Gastrocnemius medialis (tissue), 4 donors: ENCODE measurements around the gene PFKFB4. TPM values are rescaled to one million over a fixed set of nuclear protein-coding genes. Genes with fewer than 3 reads are reported as not detected.

Experiments used
- ATAC-seq, 2 donors: fragments of 150-250 bp; one replicate each; pipeline ENCODE4 v1.9.1; 2016
- DNase-seq, 2 donors: peaks; one replicate each; pipeline ENCODE4 v3.0.0-alpha.2; 2019
- H3K27ac ChIP-seq, 4 donors: fragments of 200-600 bp; sonication (generic); 1 replicate in 1 of 4; 2 replicates in 3 of 4; pipeline ENCODE4 v1.5.1; 2016 to 2018; ENCODE audit warnings: mild to moderate bottlenecking in 2 of 4, moderate library complexity in 1 of 4
- H3K27me3 ChIP-seq, 3 donors: fragments of 200-600 bp; sonication (generic) in 2 of 3; 1 replicate in 1 of 3; 2 replicates in 2 of 3; pipeline versions ENCODE4 v1.5.1 to v1.6.0; 2016 to 2019; ENCODE audit warnings: mild to moderate bottlenecking in 1 of 3, moderate library complexity in 1 of 3
- H3K36me3 ChIP-seq, 2 donors: fragments of 200-600 bp; sonication (generic) in 1 of 2; one replicate each; pipeline ENCODE4 v1.5.1; 2017 to 2018
- H3K4me1 ChIP-seq, 2 donors: fragments of 200-600 bp; sonication (generic) in 1 of 2; one replicate each; pipeline ENCODE4 v1.5.1; 2016 to 2017; ENCODE audit warnings: mild to moderate bottlenecking in 2 of 2
- H3K4me3 ChIP-seq, 4 donors: fragments of 200-600 bp; sonication (generic) in 3 of 4; 1 replicate in 1 of 4; 2 replicates in 3 of 4; pipeline ENCODE4 v1.5.1; 2016 to 2019; ENCODE audit warnings: mild to moderate bottlenecking in 2 of 4
- H3K9me3 ChIP-seq, 3 donors: fragments of 200-600 bp; sonication (generic) in 2 of 3; 1 replicate in 1 of 3; 2 replicates in 2 of 3; pipeline ENCODE4 v1.5.1; 2016 to 2019
- CTCF ChIP-seq, 5 experiments: fragments of 450-650 bp in 3 of 5; fragments of 200-600 bp in 2 of 5; sonication (generic) in 2 of 5; IDR thresholded peaks in 4 of 5; conservative IDR thresholded peaks in 1 of 5; 1 replicate in 4 of 5; 2 replicates in 1 of 5; pipeline ENCODE4 v1.5.1; 2016 to 2019; ENCODE audit warnings: antibody characterized with exemption in 5 of 5, mild to moderate bottlenecking in 3 of 5, moderate library complexity in 3 of 5
- POLR2A ChIP-seq, 2 donors: fragments of 450-650 bp; IDR thresholded peaks; one replicate each; pipeline ENCODE4 v1.6.1; 2017; ENCODE audit warnings: antibody characterized with exemption in 2 of 2, mild to moderate bottlenecking in 2 of 2, moderate library complexity in 2 of 2
- in situ Hi-C, 4 donors: fragments of 200-750 bp; cut with MboI; loops; one replicate each; pipeline versions ENCODE4 v1.15.0 to v1.8.0; 2017; ENCODE audit warnings: low sequenced_read_pairs in 4 of 4
- intact Hi-C: fragments of 100-400 bp; cut with DNase I; formaldehyde crosslinking; loops from one replicate; pipeline ENCODE4 v1.15.1; 2023; ENCODE audit warnings: low total_unique reads
- total RNA-seq, 4 donors: library from RNA; depleted of rRNA; stranded (reverse); fragments of >200 nt; gene quantifications; one replicate each; pipeline versions ENCODE4 v1.1.0 to v1.2.3, GENCODE V29; 2016

Gene PFKFB4
- total RNA-seq, 4 donors from 2014 or later = 0.87 to 2.6 (median 1.7) TPM

- in situ Hi-C loops (loop anchor here in 1 of 4 donors (10.0 kb wide), 1 partner anchor 79 kb away; a partner anchor contains a TSS), intact Hi-C loops (no loop called here)
- peak; percentile 40 to 87 for ATAC-seq
- peak; percentile 49 to 75 for DNase-seq
- Histone ChIP-seq H3K4me3 (no peak overlapping the region), H3K9me3 (no peaks in the 10 kb centered on the region), H3K27me3 (no peaks in the 10 kb centered on the region), H3K36me3 (no peaks in the 10 kb centered on the region), H3K27ac (peak overlapping the region in 1 of 4 donors; percentile 21), H3K4me1 (peaks cover 15% of the 10 kb centered on the region in 2 donors)
- no peak for TF ChIP-seq POLR2A (IDR thresholded peaks at IDR 0.05)
- no peak for TF ChIP-seq CTCF (IDR thresholded peaks at IDR 0.05 in 4 of 5, conservative IDR thresholded peaks at IDR 0.05 in 1 of 5)
Observed at GRCh38 chr3:48543271-48543866, 13.2 kb downstream of the PFKFB4 start.

GRCh38 chr3:48538451-48538850 lies 18.2 kb downstream of the PFKFB4 start:
- TF ChIP-seq POLR2A (IDR thresholded peaks at IDR 0.05) (no peak), CTCF (IDR thresholded peaks at IDR 0.05 in 4 of 5, conservative IDR thresholded peaks at IDR 0.05 in 1 of 5) (no peak)
- DNase-seq = no peak
- Histone ChIP-seq H3K36me3 (no peaks in the 10 kb centered on the region), H3K4me3 (no peak overlapping the region), H3K27me3 (no peaks in the 10 kb centered on the region), H3K9me3 (no peaks in the 10 kb centered on the region), H3K4me1 (peaks cover 9 to 10% of the 10 kb centered on the region in 2 donors), H3K27ac (no peak overlapping the region)
- in situ Hi-C loops (no loop called here), intact Hi-C loops (no loop called here)
- no peak for ATAC-seq

- no peak for TF ChIP-seq POLR2A (IDR thresholded peaks at IDR 0.05)
- TF ChIP-seq CTCF (IDR thresholded peaks at IDR 0.05 in 4 of 5, conservative IDR thresholded peaks at IDR 0.05 in 1 of 5) = no peak
- DNase-seq (no peak), ATAC-seq (no peak)
- no peaks in the 10 kb centered on the region for H3K9me3 ChIP-seq
- in situ Hi-C loops = no loop called here
- H3K27me3 ChIP-seq = no peaks in the 10 kb centered on the region
- H3K27ac ChIP-seq = no peak overlapping the region
- H3K4me1 ChIP-seq = no peaks in the 10 kb centered on the region
- intact Hi-C loops = no loop called here
- no peaks in the 10 kb centered on the region for H3K36me3 ChIP-seq
- H3K4me3 ChIP-seq = no peak overlapping the region
Observed at GRCh38 chr3:48536785-48537184, 19.8 kb downstream of the PFKFB4 start.

GRCh38 chr3:48536116-48536515 lies 20.5 kb downstream of the PFKFB4 start:
- Histone ChIP-seq H3K27me3 (no peaks in the 10 kb centered on the region), H3K36me3 (no peaks in the 10 kb centered on the region), H3K4me1 (no peaks in the 10 kb centered on the region), H3K27ac (no peak overlapping the region), H3K9me3 (no peaks in the 10 kb centered on the region), H3K4me3 (no peak overlapping the region)
- ATAC-seq = no peak
- TF ChIP-seq CTCF (IDR thresholded peaks at IDR 0.05 in 4 of 5, conservative IDR thresholded peaks at IDR 0.05 in 1 of 5) (no peak), POLR2A (IDR thresholded peaks at IDR 0.05) (no peak)
- intact Hi-C loops = no loop called here
- no peak for DNase-seq
- in situ Hi-C loops = no loop called here

GRCh38 chr3:48535578-48535977 lies 21.0 kb downstream of the PFKFB4 start:
- intact Hi-C loops (no loop called here), in situ Hi-C loops (no loop called here)
- TF ChIP-seq POLR2A (IDR thresholded peaks at IDR 0.05) (no peak), CTCF (IDR thresholded peaks at IDR 0.05 in 4 of 5, conservative IDR thresholded peaks at IDR 0.05 in 1 of 5) (no peak)
- ATAC-seq (no peak), DNase-seq (no peak)
- no peak overlapping the region for H3K4me3 ChIP-seq
- no peaks in the 10 kb centered on the region for H3K9me3 ChIP-seq
- H3K4me1 ChIP-seq = no peaks in the 10 kb centered on the region
- H3K27ac ChIP-seq = no peak overlapping the region
- no peaks in the 10 kb centered on the region for H3K27me3 ChIP-seq
- H3K36me3 ChIP-seq = no peaks in the 10 kb centered on the region
